Measurements from ENCODE around the gene EHMT1.

The EHMT1 gene

GRCh38 chr9:137705906-137706305 lies 87.1 kb downstream of the EHMT1 start:
- H3K27ac ChIP-seq = no peak overlapping the region
- no peak overlapping the region for H3K4me3 ChIP-seq (ENCODE audit: low read depth, low read length)
- TF ChIP-seq CTCF (IDR thresholded peaks at IDR 0.05; ENCODE audit: low read depth, low read length) = no peak
- no peaks in the 10 kb centered on the region for H3K27me3 ChIP-seq (ENCODE audit: insufficient read depth, low read depth, severe bottlenecking)
- DNase-seq = no peak
- H3K9me3 ChIP-seq (ENCODE audit: severe bottlenecking) = peaks cover 11% of the 10 kb centered on the region
- no peaks in the 10 kb centered on the region for H3K36me3 ChIP-seq

- H3K9me3 ChIP-seq (ENCODE audit: severe bottlenecking) = peaks cover 7% of the 10 kb centered on the region
- H3K27ac ChIP-seq = no peak overlapping the region
- no peak for TF ChIP-seq CTCF (IDR thresholded peaks at IDR 0.05; ENCODE audit: low read depth, low read length)
- no peaks in the 10 kb centered on the region for H3K27me3 ChIP-seq (ENCODE audit: insufficient read depth, low read depth, severe bottlenecking)
- DNase-seq = no peak
- no peak overlapping the region for H3K4me3 ChIP-seq (ENCODE audit: low read depth, low read length)
- H3K36me3 ChIP-seq = peaks cover 8% of the 10 kb centered on the region
Measured at GRCh38 chr9:137707361-137707760, 88.6 kb downstream of the EHMT1 start.

- DNase-seq = no peak
- Histone ChIP-seq H3K36me3 (peaks cover 12% of the 10 kb centered on the region), H3K9me3 (ENCODE audit: severe bottlenecking) (no peaks in the 10 kb centered on the region), H3K4me3 (ENCODE audit: low read depth, low read length) (no peak overlapping the region), H3K27ac (no peak overlapping the region), H3K27me3 (ENCODE audit: insufficient read depth, low read depth, severe bottlenecking) (no peaks in the 10 kb centered on the region)
- no peak for TF ChIP-seq CTCF (IDR thresholded peaks at IDR 0.05; ENCODE audit: low read depth, low read length)
Measured at GRCh38 chr9:137708590-137709284, 89.9 kb downstream of the EHMT1 start.

GRCh38 chr9:137709411-137710101 lies 90.8 kb downstream of the EHMT1 start:
- TF ChIP-seq CTCF (IDR thresholded peaks at IDR 0.05; ENCODE audit: low read depth, low read length) = no peak
- Histone ChIP-seq H3K36me3 (peaks cover 17% of the 10 kb centered on the region), H3K27ac (no peak overlapping the region)

GRCh38 chr9:137710704-137711103 lies 91.9 kb downstream of the EHMT1 start:
- H3K4me3 ChIP-seq (ENCODE audit: low read depth, low read length) = no peak overlapping the region
- DNase-seq = no peak
- H3K27me3 ChIP-seq (ENCODE audit: insufficient read depth, low read depth, severe bottlenecking) = no peaks in the 10 kb centered on the region
- peaks cover 28% of the 10 kb centered on the region for H3K36me3 ChIP-seq
- H3K9me3 ChIP-seq (ENCODE audit: severe bottlenecking) = no peaks in the 10 kb centered on the region
- TF ChIP-seq CTCF (IDR thresholded peaks at IDR 0.05; ENCODE audit: low read depth, low read length) = no peak
- no peak overlapping the region for H3K27ac ChIP-seq

More at GRCh38 chr9:137709411-137710101, 90.8 kb downstream of the EHMT1 start:
- Histone ChIP-seq H3K27me3 (ENCODE audit: insufficient read depth, low read depth, severe bottlenecking) (no peaks in the 10 kb centered on the region), H3K9me3 (ENCODE audit: severe bottlenecking) (no peaks in the 10 kb centered on the region), H3K4me3 (ENCODE audit: low read depth, low read length) (no peak overlapping the region)
- no peak for DNase-seq
